Stimulated activated CD8-positive, alpha-beta memory T cell treated with anti-CD3 and anti-CD28 coated beads, Interleukin-2, amount 100 ng/mL, for 48 hours (primary cell): Measurements from ENCODE around the gene CNTN2.

Source experiments
- DNase-seq, 2 donors: peaks; one replicate each; pipeline ENCODE4 v3.0.0-alpha.2; 2020; ENCODE audit warnings: low read depth in 2 of 2

The CNTN2 gene

GRCh38 chr1:205042911-205043806 lies at the start of gene CNTN2:
TSS of gene CNTN2 (plus strand) at chr1:205043212. CDS start at chr1:205053186, 9,974 bp downstream.
- no peak for DNase-seq

GRCh38 chr1:204994086-204994862 lies 48.7 kb upstream of the CNTN2 start:
- no peak for DNase-seq

GRCh38 chr1:204996981-204997380 lies 46.0 kb upstream of the CNTN2 start:
- DNase-seq: no peak

GRCh38 chr1:204997591-204998355 lies 45.2 kb upstream of the CNTN2 start:
- DNase-seq: no peak

GRCh38 chr1:205001162-205001561 lies 41.9 kb upstream of the CNTN2 start:
- no peak for DNase-seq

- DNase-seq: no peak
These were observed 40.3 kb upstream of the CNTN2 start for GRCh38 chr1:205002705-205003104.

- DNase-seq: no peak
These were observed 39.5 kb upstream of the CNTN2 start for GRCh38 chr1:205003358-205004131.

GRCh38 chr1:205004351-205004750 lies 38.7 kb upstream of the CNTN2 start:
- no peak for DNase-seq

- no peak for DNase-seq
These were observed 34.1 kb upstream of the CNTN2 start for GRCh38 chr1:205008896-205009295.

GRCh38 chr1:205009670-205010069 lies 33.3 kb upstream of the CNTN2 start:
- DNase-seq: no peak

- DNase-seq: no peak
These were observed 30.4 kb upstream of the CNTN2 start for GRCh38 chr1:205012391-205013140.

- no peak for DNase-seq
These were observed 29.2 kb upstream of the CNTN2 start for GRCh38 chr1:205013683-205014367.

- no peak for DNase-seq
These were observed 28.2 kb upstream of the CNTN2 start for GRCh38 chr1:205014783-205015182.

- DNase-seq: no peak
These were observed 27.8 kb upstream of the CNTN2 start for GRCh38 chr1:205015241-205015640.

GRCh38 chr1:205016075-205016474 lies 26.9 kb upstream of the CNTN2 start:
- DNase-seq: no peak

- DNase-seq: no peak
These were observed 26.4 kb upstream of the CNTN2 start for GRCh38 chr1:205016584-205016983.

GRCh38 chr1:205017001-205017400 lies 26.0 kb upstream of the CNTN2 start:
- DNase-seq: no peak

GRCh38 chr1:205017766-205018165 lies 25.2 kb upstream of the CNTN2 start:
- no peak for DNase-seq

GRCh38 chr1:205018381-205018780 lies 24.6 kb upstream of the CNTN2 start:
- no peak for DNase-seq

GRCh38 chr1:205020466-205020865 lies 22.5 kb upstream of the CNTN2 start:
- no peak for DNase-seq
